Measurements from ENCODE around the gene POGZ.

Gene POGZ, protein sequence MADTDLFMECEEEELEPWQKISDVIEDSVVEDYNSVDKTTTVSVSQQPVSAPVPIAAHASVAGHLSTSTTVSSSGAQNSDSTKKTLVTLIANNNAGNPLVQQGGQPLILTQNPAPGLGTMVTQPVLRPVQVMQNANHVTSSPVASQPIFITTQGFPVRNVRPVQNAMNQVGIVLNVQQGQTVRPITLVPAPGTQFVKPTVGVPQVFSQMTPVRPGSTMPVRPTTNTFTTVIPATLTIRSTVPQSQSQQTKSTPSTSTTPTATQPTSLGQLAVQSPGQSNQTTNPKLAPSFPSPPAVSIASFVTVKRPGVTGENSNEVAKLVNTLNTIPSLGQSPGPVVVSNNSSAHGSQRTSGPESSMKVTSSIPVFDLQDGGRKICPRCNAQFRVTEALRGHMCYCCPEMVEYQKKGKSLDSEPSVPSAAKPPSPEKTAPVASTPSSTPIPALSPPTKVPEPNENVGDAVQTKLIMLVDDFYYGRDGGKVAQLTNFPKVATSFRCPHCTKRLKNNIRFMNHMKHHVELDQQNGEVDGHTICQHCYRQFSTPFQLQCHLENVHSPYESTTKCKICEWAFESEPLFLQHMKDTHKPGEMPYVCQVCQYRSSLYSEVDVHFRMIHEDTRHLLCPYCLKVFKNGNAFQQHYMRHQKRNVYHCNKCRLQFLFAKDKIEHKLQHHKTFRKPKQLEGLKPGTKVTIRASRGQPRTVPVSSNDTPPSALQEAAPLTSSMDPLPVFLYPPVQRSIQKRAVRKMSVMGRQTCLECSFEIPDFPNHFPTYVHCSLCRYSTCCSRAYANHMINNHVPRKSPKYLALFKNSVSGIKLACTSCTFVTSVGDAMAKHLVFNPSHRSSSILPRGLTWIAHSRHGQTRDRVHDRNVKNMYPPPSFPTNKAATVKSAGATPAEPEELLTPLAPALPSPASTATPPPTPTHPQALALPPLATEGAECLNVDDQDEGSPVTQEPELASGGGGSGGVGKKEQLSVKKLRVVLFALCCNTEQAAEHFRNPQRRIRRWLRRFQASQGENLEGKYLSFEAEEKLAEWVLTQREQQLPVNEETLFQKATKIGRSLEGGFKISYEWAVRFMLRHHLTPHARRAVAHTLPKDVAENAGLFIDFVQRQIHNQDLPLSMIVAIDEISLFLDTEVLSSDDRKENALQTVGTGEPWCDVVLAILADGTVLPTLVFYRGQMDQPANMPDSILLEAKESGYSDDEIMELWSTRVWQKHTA (N-terminal part only)

DNA sequence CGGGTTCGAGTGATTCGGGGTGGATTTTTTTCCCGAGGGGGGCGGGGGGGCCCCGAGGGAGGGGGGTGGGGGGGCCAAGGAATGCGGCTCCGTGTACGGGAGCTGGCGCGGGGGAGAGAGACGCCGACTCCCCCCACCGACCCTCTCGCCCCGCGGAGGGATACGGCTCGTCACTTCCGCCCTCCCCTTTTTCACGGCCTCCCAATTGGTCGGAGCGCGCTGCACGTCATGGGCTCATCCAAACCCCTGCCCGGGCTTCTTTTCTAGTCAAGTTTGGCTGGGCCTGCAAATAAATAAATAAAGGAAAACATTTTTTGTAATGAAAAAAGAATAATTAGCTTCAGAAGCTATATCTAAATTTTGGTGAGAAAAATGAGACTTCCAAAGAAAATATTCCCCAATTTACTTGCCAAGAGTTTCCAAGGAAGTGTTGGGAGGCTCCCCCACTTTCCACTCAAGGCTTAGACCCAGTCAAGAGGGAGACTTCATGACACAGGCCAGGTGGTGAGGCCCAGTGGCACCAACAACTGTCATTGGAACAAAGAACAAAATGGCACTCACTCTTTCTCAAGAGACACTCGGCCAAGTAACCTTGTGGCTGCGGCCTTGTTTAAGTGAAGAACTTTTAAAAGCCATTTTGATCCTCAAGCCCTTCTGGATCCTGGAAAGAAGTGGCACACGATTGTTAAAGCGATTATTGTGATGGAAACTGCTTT lies at the start of gene POGZ:
Gene POGZ, minus strand, starts transcription at position 164 of the 716 bp plus-strand sequence. CDS start 17,290 bp downstream, outside the sequence.
- peak; percentile 87 for DNase-seq (ENCODE audit: low read depth, low spot score)

DNA sequence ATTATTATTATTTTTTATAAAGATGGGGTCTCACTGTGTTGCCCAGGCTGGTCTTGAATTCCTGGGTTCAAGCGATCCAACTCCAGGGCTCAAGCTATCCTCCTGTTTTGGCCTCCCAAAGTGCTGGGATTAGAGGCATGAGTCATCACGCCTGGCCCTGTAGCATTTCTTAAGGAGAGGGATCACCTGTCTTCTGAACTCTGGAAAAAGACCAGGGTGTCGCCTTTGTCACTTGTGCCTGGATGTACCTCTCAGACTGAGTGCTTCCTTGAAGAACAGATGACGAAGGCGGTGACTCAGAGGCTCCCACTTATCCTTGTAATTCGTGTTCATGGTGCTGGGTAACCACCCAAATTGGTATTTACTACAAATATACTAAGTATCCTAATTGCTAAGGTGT lies 49.5 kb upstream of the POGZ start:
- no peak for DNase-seq (ENCODE audit: low read depth, low spot score)

DNA sequence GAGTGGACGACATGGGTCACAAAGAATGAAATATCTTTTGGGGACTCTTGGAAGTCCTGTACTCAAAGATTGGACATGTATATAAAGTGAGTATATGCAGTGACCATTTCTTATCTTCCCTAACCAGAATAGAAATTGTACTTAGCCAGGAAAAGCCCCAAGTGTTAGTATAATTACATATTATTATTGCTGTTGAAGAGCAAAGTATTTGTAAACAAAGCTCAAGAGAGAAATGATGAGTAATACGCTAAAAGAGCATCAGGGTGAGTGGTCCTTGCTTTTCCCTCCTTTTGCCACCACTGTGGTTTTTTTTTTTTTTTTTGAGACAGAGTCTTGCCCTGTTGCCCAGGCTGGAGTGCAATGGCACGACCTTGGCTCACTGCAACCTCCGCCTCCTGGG lies 45.5 kb upstream of the POGZ start:
- DNase-seq (ENCODE audit: low read depth, low spot score) = no peak

DNA sequence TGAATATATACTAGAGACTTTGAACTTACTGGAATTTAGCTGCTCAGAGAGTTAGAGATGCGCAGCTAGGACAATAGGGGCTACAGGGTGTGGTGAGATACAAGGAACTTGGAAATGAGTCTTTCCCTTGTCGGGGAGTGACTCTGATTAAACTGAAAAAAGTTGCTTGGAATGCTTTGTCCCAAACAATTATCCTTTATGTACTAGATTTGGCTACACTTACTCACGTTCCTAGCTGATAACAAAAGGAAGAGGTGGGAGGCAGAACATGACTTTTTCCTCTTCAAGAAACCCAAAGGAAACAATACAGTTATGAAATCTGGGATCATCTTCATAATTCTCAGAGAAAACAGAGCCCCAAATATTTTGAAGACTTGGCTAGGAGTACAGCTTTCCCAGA lies 45.0 kb upstream of the POGZ start:
- no peak for DNase-seq (ENCODE audit: low read depth, low spot score)

DNA sequence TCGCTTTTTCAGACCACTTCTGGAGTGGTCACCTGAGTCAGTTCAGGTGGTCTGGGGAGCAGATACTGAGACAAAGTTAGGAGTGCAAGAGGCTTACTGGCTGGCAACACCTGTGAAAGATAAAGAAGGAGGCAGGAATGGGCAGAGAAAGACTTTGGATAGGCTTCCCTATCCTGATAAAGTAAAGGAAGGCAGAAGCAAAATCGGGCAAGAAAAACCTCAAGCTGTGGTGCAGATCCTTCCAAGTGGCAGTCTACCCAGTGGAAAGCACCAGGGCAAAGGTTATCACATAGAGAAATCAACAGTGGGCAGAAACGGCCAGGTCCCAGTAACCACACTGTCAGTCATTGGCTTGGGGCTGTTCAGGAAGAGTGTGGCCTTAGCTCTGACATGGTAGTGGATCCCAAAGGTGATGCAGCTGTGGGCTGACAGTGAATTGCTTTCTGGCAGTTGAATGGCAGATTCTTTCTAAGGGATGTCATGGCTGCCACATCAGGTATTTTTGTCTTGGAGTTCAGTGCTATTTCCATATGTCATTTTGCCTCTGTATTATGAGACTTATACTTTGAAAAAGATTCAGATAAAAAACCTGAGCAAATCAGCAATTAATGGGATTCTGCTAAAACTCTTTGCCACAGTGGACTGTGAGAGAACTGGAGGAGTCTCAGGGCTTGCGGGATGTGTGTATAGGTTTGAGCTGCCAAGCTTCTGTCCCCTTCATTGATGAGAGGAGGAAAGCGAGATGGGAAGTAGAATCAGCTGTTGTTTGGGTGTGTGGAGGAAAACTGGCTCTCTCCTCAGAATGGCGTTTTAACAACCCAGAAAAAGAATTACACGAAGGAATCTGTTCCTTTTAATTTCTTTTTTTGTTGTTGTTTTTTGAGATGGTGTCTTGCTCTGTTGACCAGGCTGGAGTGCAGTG lies 43.8 kb upstream of the POGZ start:
- no peak for DNase-seq (ENCODE audit: low read depth, low spot score)

DNA sequence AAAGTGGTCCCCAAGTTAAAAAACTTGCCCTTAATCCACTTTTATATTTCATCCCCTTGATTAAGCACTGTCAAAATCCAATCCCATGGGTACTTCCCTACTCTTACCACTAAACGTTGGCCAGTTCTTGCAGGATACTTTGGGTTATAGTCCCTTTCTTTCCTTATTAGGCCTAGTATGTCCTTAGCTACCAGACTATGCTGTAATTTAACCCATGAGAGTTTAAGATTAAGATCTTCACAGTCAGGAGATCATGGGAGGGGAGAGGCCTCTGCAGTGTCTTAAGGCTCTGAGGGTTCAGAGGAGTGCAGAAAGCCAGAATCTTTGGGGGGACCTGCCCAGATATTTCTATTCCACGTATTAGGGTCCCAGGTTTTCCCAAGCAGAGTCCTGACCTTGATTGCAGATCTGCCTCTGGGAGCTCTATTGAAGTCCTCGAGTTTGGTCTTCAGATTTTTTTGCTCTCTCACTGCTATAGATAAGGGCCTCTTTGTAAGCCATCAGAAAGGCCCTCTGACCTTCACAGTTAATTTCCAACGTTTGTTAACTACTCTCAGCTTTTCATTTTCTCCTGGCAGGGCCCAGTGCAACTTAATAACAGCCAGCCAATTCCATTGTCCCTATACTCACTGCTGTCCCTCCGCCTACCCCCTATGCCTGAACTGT lies 42.9 kb upstream of the POGZ start:
- no peak for DNase-seq (ENCODE audit: low read depth, low spot score)

DNA sequence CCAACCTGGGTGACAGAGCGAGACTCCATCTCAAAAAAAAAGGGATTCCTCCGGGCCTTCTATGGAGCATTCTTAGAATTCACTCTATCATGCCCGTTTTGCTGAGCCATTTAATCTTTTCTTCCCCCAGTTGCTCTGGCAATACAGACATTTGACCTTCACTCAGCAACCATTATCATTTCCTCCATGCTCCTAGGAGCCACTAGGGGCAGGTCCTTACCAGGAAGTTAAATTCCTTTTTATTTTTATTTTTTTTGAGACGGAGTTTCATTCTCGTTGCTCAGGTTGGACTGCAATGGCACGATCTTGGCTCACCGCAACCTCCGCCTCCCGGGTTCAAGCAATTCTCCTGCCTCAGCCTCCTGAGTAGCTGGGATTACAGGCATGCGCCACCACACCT lies 42.2 kb upstream of the POGZ start:
- no peak for DNase-seq (ENCODE audit: low read depth, low spot score)

DNA sequence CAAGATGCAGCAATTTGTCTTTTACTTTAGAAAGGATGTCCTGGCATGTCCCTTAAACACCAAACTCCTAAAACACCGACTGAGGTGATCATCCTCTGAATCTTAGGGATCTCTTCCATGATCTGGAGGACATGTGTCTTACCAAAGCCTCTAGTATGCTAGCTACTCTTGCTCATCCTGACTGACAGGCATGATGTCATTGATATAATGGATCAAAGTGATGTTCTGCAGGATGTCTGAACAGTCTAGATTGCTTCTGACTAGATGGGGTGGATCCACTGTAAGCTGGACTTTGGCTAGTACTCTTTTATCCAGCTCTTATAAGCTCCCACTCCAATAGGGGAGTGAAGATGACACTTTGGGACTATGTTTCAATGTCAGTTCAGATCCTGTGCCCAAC lies 40.6 kb upstream of the POGZ start:
- no peak for DNase-seq (ENCODE audit: low read depth, low spot score)

DNA sequence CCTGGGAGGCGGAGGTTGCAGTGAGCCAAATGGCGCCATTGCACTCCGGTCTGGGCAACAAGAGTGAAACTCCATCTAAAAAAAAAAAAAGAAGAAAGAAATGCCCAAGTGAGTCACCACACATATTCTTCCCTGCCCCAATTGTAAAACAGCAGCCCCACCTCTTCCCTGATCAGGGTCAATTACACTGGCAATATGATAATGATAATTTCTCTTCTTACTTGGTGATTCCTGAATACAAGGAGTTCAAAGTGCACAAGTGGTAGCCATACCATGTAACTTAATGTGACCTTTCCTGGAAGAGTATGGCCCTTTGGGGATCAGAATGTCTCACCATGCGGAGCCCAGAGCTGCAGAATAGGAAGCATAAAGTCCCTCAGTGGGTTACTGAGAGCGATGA lies 40.1 kb upstream of the POGZ start:
- no peak for DNase-seq (ENCODE audit: low read depth, low spot score)

DNA sequence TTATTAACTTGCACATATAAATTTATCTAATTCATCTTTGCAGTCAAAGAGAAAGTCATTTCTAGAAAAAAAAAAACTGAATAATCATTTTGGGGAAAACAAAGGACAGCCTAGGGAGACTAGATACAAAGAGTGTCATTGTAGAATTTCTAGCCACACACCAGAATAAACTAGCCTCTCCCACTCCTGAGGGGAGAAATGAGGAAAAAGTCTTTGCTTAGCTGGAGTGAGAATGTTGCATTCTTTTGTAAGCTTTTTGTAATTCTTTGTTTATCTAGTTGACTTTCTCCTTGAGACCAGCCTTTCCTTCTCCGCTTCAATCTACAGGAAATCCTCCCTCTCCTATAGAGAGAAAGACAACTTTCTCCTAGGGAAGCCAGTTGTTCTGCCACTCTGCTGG lies 36.0 kb upstream of the POGZ start:
- DNase-seq (ENCODE audit: low read depth, low spot score) = no peak

DNA sequence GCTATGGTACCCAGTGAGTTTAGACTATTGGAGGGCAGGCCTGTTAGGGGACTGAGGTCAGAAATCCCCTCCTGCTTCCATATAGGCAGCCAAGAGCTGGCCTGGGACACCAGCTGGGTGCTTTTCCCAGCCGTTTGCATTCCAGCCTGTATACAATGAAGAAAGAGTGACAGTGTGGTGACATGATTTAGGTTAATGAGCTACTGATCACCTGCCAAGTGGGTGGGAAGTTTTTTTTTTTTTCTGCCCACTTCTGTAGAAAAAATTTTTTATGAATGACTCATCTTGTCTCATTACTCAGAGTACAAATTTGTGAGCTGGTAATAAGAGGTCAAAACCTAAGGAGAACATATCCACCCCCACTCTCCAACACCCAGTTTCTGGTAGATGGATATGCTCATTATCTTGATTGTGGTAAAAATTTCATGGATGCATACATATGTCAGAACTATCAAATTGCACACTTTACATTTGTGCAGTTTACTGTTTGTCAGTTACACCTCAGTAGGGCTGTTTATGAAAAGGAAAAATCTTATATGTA lies 35.5 kb upstream of the POGZ start:
- no peak for DNase-seq (ENCODE audit: low read depth, low spot score)

DNA sequence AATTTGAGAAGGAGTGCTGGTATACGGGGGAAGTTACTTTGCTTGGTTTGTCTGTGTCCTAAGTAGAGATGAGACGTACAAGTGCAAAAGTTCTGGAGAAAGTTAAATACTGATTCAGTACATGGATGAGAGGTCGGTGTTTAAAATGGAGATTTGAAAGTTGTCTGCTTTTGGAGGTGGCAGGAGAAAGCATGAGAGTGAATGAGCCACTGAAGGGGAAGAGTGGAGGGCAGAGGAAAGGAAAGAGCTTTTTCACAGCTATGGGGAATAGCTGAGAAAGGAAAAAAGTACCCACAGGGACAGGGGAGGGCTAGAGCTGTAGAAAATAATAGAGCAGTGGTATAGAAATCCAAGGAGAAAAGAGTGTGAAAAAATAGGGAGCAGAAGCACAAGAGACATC lies 33.7 kb upstream of the POGZ start:
- DNase-seq (ENCODE audit: low read depth, low spot score) = no peak

DNA sequence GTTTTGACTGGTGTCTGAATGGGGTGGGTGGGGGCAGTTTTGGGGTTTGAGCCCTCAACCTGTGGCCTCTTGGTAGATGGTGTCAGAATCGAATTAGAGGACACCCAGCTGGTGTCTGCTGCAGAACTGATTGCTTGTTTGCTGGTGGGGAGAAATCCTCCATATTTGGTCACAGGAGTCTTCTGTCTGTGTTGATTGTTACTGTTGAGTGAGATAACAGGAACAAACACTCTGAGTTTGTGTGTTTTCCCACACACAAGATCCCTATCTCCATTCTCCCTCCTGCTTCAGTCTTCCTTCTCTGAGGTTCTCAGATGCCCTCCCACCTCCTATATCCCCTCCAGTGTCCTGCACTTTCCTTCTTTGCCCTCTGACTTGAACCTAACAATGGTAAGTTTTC lies 32.8 kb upstream of the POGZ start:
- DNase-seq (ENCODE audit: low read depth, low spot score) = no peak

DNA sequence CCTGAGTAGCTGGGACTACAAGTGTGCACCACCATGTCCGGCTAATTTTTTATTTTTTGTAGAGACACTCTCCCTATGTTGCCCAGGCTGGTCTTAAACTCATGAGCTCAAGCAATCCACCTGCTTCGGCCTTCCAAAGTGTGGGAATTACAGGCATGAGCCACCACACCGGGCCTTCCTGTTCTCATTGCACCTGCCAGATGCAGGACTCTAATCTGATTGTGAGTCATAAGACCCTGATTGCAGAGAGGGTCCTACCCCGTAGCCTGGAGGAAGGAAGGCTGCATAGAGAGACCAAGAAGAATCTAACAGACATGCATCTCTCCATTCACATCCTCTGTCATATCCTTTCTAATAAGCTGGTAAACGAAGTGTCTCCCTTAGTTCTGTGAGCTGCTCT lies 32.3 kb upstream of the POGZ start:
- DNase-seq (ENCODE audit: low read depth, low spot score) = no peak

DNA sequence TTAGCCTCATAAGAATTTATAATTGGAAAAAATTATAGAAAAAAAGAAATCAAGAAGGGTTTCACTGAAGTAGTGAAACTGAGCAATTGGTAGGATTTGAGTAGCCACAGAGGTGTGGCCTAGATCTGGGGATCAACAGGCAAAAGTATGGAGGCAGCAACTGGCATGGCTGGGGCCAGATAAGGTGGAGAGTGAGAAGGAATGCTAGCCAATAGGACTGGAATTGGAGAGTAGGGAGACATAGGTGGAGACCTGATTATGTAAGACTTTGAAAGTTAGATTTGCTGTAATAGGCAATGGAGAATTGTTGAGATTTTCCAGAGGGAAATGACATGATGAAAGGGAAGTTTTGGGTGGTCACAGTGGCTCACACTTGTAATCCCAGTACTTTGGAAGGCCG lies 27.3 kb upstream of the POGZ start:
- DNase-seq (ENCODE audit: low read depth, low spot score) = no peak

DNA sequence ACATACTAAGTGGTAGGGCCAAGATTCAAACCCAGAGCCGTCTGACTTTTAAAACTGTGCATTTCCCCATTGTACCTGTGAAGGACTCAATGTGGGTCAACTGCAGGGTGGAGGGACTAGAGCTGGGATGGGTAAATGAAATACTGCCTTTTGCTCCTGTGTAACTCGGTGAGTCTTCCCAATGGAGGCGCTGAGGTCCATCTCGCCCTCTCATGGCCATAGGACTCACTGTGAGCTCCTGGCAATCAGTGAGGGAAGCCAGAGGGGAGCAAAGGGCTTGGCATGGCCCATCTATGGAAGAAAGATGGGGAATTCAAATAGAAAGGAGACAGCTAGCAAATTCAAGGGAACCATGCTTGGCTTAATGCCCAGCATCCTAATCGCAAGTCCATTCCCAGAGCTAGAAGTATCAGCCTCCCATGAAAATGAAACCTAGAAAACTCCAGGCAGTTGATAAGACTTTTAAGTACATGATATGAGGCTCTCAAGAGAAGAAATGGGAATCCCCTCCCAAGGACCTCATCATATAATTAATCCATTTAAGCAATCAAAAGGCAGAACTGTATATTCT lies 26.5 kb upstream of the POGZ start:
- DNase-seq (ENCODE audit: low read depth, low spot score) = no peak

DNA sequence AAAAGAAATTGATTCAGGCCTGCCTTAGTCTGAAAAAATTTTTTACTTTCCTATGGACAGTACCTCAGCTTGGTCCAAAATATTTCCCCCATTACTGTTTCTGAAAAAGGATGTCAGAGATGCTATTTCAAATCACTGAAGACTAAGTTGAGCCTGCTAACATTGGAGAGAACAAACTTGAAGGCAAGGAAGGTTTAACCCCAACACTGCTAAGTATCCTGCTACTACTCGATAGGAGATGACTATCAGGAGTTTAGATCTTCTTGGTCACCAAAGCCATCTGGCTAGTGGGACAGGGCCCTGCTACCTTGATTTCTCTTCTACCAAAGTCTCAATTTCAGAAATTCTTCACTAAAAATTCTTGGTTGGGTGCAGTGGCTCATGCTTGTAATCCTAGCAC lies 22.7 kb upstream of the POGZ start:
- DNase-seq (ENCODE audit: low read depth, low spot score) = no peak

DNA sequence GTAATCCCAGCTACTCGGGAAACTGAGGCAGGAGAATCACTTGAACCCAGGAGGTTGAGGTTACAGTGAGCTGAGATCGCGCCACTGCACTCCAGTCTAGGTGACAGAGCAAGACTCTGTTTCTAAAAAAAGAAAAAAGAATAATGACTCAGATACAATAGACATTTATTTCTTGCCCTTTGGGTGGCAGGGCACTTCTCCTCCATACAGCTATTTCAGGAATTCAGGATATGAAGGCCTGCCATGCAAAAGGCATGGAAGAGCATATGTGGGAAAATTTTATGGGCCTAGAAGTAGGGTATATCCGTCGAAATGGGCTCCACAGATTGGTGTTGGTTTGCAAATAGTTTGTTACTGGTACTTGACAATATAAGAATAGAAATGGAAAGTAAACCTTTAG lies 20.2 kb upstream of the POGZ start:
- DNase-seq (ENCODE audit: low read depth, low spot score) = no peak

DNA sequence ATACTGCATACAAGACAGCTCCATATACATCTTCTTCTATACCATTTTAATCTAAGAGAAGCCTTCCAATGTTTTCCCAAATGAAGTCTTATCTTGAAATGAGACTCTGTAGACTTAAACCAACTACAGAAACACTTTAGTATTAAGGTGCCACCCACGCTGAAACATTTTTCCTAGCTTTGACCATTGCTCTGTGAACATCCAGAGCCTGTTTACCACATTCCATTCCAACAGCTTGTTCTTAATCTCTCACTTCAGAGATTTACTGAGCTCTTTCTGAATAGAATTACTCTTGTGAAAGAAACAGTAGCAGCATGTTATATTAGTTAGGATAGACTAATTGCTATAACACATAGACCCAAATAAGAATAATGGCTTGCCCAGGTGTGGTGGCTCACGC lies 19.6 kb upstream of the POGZ start:
- no peak for DNase-seq (ENCODE audit: low read depth, low spot score)

Measured in brain pericyte (primary cell).